HL-60 (cell line): ENCODE measurements around the gene P3H2.

Experiments
- GABPA ChIP-seq: IDR thresholded peaks from 2 replicates; pipeline ENCODE4 v1.6.1; 2012; ENCODE audit warnings: low read depth
- POLR2AphosphoS5 ChIP-seq: IDR thresholded peaks from 2 replicates; pipeline ENCODE4 v1.6.1; 2012; ENCODE audit warnings: low read depth
- TF ChIP-seq, protein P1 (sequence below): IDR thresholded peaks from one replicate; pipeline ENCODE4 v1.5.1; 2011; ENCODE audit warnings: low read length, control low read depth, inconsistent platforms; ENCODE audit not compliant: insufficient read depth
- TF ChIP-seq, protein P2 (sequence below): IDR thresholded peaks from 2 replicates; pipeline ENCODE4 v1.6.1; 2012; ENCODE audit warnings: low read depth; ENCODE audit not compliant: insufficient replicate concordance

DNA sequence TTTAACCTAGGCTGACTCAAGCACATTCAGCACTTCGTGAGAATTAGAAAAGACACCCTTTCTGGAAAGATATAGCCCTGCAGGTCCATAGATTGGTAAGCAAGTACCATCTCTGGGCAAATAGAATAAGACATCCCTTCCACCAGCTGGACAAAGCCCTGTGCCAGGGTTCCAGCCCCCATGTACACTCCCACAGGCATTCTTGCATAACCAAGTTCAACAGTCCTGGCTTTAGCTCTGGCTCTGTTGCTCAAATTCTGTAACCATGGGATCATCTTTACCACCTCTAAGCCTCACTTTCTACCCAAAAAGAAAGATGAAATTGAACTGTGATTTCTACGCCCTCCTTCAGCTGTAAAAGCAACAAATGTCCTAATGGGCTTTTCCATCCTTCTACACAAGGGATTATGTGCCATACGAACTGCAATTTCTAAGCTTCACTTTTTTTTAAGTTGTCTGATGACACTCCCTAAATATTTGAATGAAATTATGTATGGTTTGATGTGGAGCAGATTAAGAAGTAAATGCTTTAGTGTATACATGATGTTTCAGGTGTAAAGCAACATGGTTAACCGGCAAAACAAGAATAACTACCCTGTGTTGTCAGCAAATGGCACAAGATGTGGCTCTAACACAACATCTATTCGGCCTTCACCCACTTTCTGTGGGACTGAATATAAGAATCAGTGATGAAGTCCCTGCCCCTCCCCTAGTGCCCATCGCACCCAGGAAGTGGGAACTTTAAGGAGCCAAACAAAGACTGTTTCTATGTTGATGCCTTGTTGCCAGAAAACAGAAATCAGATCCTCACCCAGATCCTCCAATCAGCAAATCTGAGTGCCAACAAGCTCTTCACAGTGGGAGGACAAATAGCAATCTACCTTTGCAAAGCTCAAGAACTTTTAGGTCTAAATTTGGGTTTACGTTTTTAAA is 165.7 kb downstream of the P3H2 start:
- no peak for TF ChIP-seq POLR2AphosphoS5
- no peak for TF ChIP-seq GABPA
- TF ChIP-seq, protein P1, sequence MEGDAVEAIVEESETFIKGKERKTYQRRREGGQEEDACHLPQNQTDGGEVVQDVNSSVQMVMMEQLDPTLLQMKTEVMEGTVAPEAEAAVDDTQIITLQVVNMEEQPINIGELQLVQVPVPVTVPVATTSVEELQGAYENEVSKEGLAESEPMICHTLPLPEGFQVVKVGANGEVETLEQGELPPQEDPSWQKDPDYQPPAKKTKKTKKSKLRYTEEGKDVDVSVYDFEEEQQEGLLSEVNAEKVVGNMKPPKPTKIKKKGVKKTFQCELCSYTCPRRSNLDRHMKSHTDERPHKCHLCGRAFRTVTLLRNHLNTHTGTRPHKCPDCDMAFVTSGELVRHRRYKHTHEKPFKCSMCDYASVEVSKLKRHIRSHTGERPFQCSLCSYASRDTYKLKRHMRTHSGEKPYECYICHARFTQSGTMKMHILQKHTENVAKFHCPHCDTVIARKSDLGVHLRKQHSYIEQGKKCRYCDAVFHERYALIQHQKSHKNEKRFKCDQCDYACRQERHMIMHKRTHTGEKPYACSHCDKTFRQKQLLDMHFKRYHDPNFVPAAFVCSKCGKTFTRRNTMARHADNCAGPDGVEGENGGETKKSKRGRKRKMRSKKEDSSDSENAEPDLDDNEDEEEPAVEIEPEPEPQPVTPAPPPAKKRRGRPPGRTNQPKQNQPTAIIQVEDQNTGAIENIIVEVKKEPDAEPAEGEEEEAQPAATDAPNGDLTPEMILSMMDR, result no peak
- TF ChIP-seq, protein P2, sequence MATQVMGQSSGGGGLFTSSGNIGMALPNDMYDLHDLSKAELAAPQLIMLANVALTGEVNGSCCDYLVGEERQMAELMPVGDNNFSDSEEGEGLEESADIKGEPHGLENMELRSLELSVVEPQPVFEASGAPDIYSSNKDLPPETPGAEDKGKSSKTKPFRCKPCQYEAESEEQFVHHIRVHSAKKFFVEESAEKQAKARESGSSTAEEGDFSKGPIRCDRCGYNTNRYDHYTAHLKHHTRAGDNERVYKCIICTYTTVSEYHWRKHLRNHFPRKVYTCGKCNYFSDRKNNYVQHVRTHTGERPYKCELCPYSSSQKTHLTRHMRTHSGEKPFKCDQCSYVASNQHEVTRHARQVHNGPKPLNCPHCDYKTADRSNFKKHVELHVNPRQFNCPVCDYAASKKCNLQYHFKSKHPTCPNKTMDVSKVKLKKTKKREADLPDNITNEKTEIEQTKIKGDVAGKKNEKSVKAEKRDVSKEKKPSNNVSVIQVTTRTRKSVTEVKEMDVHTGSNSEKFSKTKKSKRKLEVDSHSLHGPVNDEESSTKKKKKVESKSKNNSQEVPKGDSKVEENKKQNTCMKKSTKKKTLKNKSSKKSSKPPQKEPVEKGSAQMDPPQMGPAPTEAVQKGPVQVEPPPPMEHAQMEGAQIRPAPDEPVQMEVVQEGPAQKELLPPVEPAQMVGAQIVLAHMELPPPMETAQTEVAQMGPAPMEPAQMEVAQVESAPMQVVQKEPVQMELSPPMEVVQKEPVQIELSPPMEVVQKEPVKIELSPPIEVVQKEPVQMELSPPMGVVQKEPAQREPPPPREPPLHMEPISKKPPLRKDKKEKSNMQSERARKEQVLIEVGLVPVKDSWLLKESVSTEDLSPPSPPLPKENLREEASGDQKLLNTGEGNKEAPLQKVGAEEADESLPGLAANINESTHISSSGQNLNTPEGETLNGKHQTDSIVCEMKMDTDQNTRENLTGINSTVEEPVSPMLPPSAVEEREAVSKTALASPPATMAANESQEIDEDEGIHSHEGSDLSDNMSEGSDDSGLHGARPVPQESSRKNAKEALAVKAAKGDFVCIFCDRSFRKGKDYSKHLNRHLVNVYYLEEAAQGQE, result no peak
